H9 (cell line): ENCODE data around the gene VOPP1. TPM values are rescaled to one million over a fixed set of nuclear protein-coding genes. Genes with fewer than 3 reads are reported as not detected.

Experiments
- DNase-seq: peaks from one replicate; pipeline ENCODE4 v3.0.0-alpha.2; 2017
- H2AFZ ChIP-seq: one replicate; pipeline ENCODE4 v1.6.1; 2013; ENCODE audit warnings: mild to moderate bottlenecking, low read length, control low read depth, moderate library complexity
- H2AK5ac ChIP-seq: 2 replicates; pipeline ENCODE4 v1.6.1; 2013; ENCODE audit warnings: low read length, control low read depth, mixed read lengths; ENCODE audit not compliant: insufficient read length
- H2BK120ac ChIP-seq: one replicate; pipeline ENCODE4 v1.6.1; 2013; ENCODE audit warnings: low read depth, mild to moderate bottlenecking, low read length, control low read depth, inconsistent platforms; ENCODE audit not compliant: poor library complexity, severe bottlenecking
- H2BK12ac ChIP-seq: 2 replicates; pipeline ENCODE4 v1.6.1; 2013; ENCODE audit warnings: low read length, control low read depth, mixed read lengths, low read depth; ENCODE audit not compliant: insufficient read length
- H2BK15ac ChIP-seq: 2 replicates; pipeline ENCODE4 v1.6.1; 2013; ENCODE audit warnings: low read depth, low read length, control low read depth
- H2BK20ac ChIP-seq: one replicate; pipeline ENCODE4 v1.6.1; 2013; ENCODE audit warnings: low read depth, mild to moderate bottlenecking, low read length, control low read depth, inconsistent platforms; ENCODE audit not compliant: poor library complexity, severe bottlenecking
- H2BK5ac ChIP-seq: 2 replicates; pipeline ENCODE4 v1.6.1; 2013; ENCODE audit warnings: low read length, control low read depth, mixed read lengths; ENCODE audit not compliant: insufficient read length
- H3K14ac ChIP-seq: 2 replicates; pipeline ENCODE4 v1.6.1; 2013; ENCODE audit warnings: low read length, control low read depth; ENCODE audit not compliant: insufficient read depth
- H3K18ac ChIP-seq: 2 replicates; pipeline ENCODE4 v1.6.1; 2013; ENCODE audit warnings: low read depth, mild to moderate bottlenecking, mixed read lengths, low read length, control low read depth; ENCODE audit not compliant: insufficient read length
- H3K23ac ChIP-seq: 2 replicates; pipeline ENCODE4 v1.6.1; 2013; ENCODE audit warnings: low read length, control low read depth, mixed read lengths, low read depth; ENCODE audit not compliant: insufficient read length
- H3K23me2 ChIP-seq: 2 replicates; pipeline ENCODE4 v1.6.1; 2013; ENCODE audit warnings: low read depth, mild to moderate bottlenecking, mixed read lengths, low read length, control low read depth; ENCODE audit not compliant: insufficient read length, poor library complexity, severe bottlenecking
- H3K27ac ChIP-seq: 2 replicates; pipeline ENCODE4 v1.5.1; 2013; ENCODE audit warnings: low read length, control low read depth, mixed read lengths, low read depth; ENCODE audit not compliant: insufficient read length
- H3K27me3 ChIP-seq: 2 replicates; pipeline ENCODE4 v1.6.1; 2013; ENCODE audit warnings: low read length, control low read depth, inconsistent platforms; ENCODE audit not compliant: insufficient read depth
- H3K4ac ChIP-seq: 2 replicates; pipeline ENCODE4 v1.6.1; 2013; ENCODE audit warnings: low read depth, mild to moderate bottlenecking, control low read depth, inconsistent platforms, low read length, moderate library complexity
- H3K4me1 ChIP-seq: 2 replicates; pipeline ENCODE4 v1.6.1; 2013; ENCODE audit warnings: low read length, control low read depth, inconsistent platforms; ENCODE audit not compliant: insufficient read depth
- H3K4me2 ChIP-seq: 2 replicates; pipeline ENCODE4 v1.6.1; 2013; ENCODE audit warnings: low read length, control low read depth, mixed read lengths; ENCODE audit not compliant: insufficient read length, insufficient read depth
- H3K56ac ChIP-seq: 2 replicates; pipeline ENCODE4 v1.6.1; 2013; ENCODE audit warnings: low read depth, mild to moderate bottlenecking, mixed read lengths, low read length, control low read depth; ENCODE audit not compliant: insufficient read length
- H3K79me1 ChIP-seq: 2 replicates; pipeline ENCODE4 v1.6.1; 2013; ENCODE audit warnings: low read depth, mild to moderate bottlenecking, moderate library complexity, low read length, control low read depth, inconsistent platforms; ENCODE audit not compliant: insufficient read depth, poor library complexity, severe bottlenecking
- H3K79me2 ChIP-seq: 2 replicates; pipeline ENCODE4 v1.6.1; 2013; ENCODE audit warnings: low read length, control low read depth, inconsistent platforms; ENCODE audit not compliant: insufficient read depth
- H3K9ac ChIP-seq: 2 replicates; pipeline ENCODE4 v1.6.1; 2013; ENCODE audit warnings: low read length, control low read depth, mixed read lengths; ENCODE audit not compliant: insufficient read length; ENCODE audit errors: extremely low read depth
- H3K9me3 ChIP-seq: one replicate; pipeline ENCODE4 v1.6.1; 2013; ENCODE audit warnings: low read depth, low read length, inconsistent platforms; ENCODE audit not compliant: control insufficient read depth
- H3T11ph ChIP-seq: one replicate; pipeline ENCODE4 v1.6.1; 2013; ENCODE audit warnings: mild to moderate bottlenecking, low read length, control low read depth, inconsistent platforms
- H4K20me1 ChIP-seq: one replicate; pipeline ENCODE4 v1.6.1; 2013; ENCODE audit not compliant: control insufficient read depth, insufficient read length, insufficient read depth
- H4K5ac ChIP-seq: 2 replicates; pipeline ENCODE4 v1.6.1; 2013; ENCODE audit warnings: low read depth, mild to moderate bottlenecking, mixed read lengths, low read length, control low read depth; ENCODE audit not compliant: insufficient read length
- H4K8ac ChIP-seq: replicated peaks from 2 replicates; pipeline ENCODE4 v1.6.1; 2013; ENCODE audit warnings: low read length, control low read depth, mixed read lengths, low read depth; ENCODE audit not compliant: insufficient read length
- H4K91ac ChIP-seq: 2 replicates; pipeline ENCODE4 v1.6.1; 2013; ENCODE audit warnings: low read depth, mild to moderate bottlenecking, moderate library complexity, mixed read lengths, low read length, control low read depth; ENCODE audit not compliant: insufficient read length
- H3K27ac Mint-ChIP-seq, 3 experiments: 2 replicates in 2 of 3; 3 replicates in 1 of 3; pipeline ENCODE4 v1.8.0; 2020 to 2021; ENCODE audit warnings: mixed read lengths in 3 of 3, mild to moderate bottlenecking in 1 of 3, moderate library complexity in 1 of 3
- H3K27me3 Mint-ChIP-seq: 2 replicates; pipeline ENCODE4 v1.8.0; 2021; ENCODE audit warnings: low read depth, mild to moderate bottlenecking, moderate library complexity, mixed read lengths
- H3K36me3 Mint-ChIP-seq, 3 experiments: 2 replicates in 2 of 3; 3 replicates in 1 of 3; pipeline ENCODE4 v1.8.0; 2020 to 2021; ENCODE audit warnings: low read depth in 3 of 3, mixed read lengths in 3 of 3; ENCODE audit not compliant: insufficient read depth in 1 of 3
- H3K4me1 Mint-ChIP-seq, 2 experiments: 2 replicates each; pipeline ENCODE4 v1.8.0; 2020; ENCODE audit warnings: mixed read lengths in 2 of 2
- H3K4me3 Mint-ChIP-seq, 2 experiments: 2 replicates in 1 of 2; 3 replicates in 1 of 2; pipeline ENCODE4 v1.8.0; 2020 to 2021; ENCODE audit warnings: mild to moderate bottlenecking in 2 of 2, mixed read lengths in 2 of 2, moderate library complexity in 1 of 2
- H3K9me3 Mint-ChIP-seq, 2 experiments: 2 replicates in 1 of 2; 3 replicates in 1 of 2; pipeline ENCODE4 v1.8.0; 2020; ENCODE audit warnings: mild to moderate bottlenecking in 2 of 2, mixed read lengths in 2 of 2, moderate library complexity in 1 of 2
- CTCF ChIP-seq: fragments of 200-600 bp; sonication (generic); conservative IDR thresholded peaks from 3 replicates; pipeline ENCODE4 v1.8.0; 2021; ENCODE audit warnings: antibody characterized with exemption, mild to moderate bottlenecking
- WGBS: extraction: QIAGEN DNeasy Blood & Tissue Kit; methylation state at CpG from one replicate; pipeline ENCODE4 v1.1.7; 2013; ENCODE audit warnings: missing lambda C conversion rate, low lambda C conversion rate, mixed read lengths; ENCODE audit not compliant: insufficient read length; ENCODE audit errors: extremely low coverage; 5-methylcytosine and 5-hydroxymethylcytosine counted together
- total RNA-seq: library from RNA; stranded (reverse); gene quantifications from 2 replicates; pipeline ENCODE4 v1.2.1, GENCODE V29; 2021

The VOPP1 gene
- total RNA-seq, 1 experiment from 2014 or later: 55.7 TPM

- Histone ChIP-seq H3K18ac (no peak overlapping the region), H4K20me1 (no peaks in the 10 kb centered on the region), H2AK5ac (no peak overlapping the region), H4K91ac (no peak overlapping the region), H3K4me1 (peaks cover 4% of the 10 kb centered on the region), H3K4ac (no peak overlapping the region), H2BK20ac (no peak overlapping the region), H2BK5ac (no peak overlapping the region), H3T11ph (no peak overlapping the region), H3K56ac (no peak overlapping the region), H3K4me2 (no peak overlapping the region), H3K23ac (no peak overlapping the region), H3K14ac (no peak overlapping the region), H3K79me1 (no peaks in the 10 kb centered on the region), H3K27me3 (no peaks in the 10 kb centered on the region), H3K23me2 (no peaks in the 10 kb centered on the region), H2BK120ac (no peak overlapping the region), H4K8ac (no peak overlapping the region), H2AFZ (no peak overlapping the region), H3K9ac (no peak overlapping the region), H2BK12ac (no peak overlapping the region), H4K5ac (no peak overlapping the region), H3K9me3 (no peaks in the 10 kb centered on the region), H2BK15ac (no peak overlapping the region), H3K79me2 (no peaks in the 10 kb centered on the region), H3K27ac (no peak overlapping the region)
- Mint-ChIP-seq H3K27me3 (no peaks in the 10 kb centered on the region), H3K36me3 (peaks cover 6 to 16% (median 9%) of the 10 kb centered on the region in 3 experiments; a peak in 6 of 7 replicates), H3K4me3 (peak overlapping the region in 1 of 2 experiments; percentile 27; a peak in 1 of 5 replicates), H3K9me3 (no peaks in the 10 kb centered on the region), H3K4me1 (peaks cover 23 to 25% of the 10 kb centered on the region in 2 experiments), H3K27ac (peak overlapping the region; percentile 11 to 57 (median 18); a peak in 6 of 7 replicates)
- peak; percentile 54 for DNase-seq
- whole genome bisulfite sequencing: no CpG with 5 or more reads among the region's 12 CpGs
- no peak for TF ChIP-seq CTCF
Observed at GRCh38 chr7:55426676-55427075, 145.6 kb downstream of the VOPP1 start.
